Endothelial cell of umbilical vein (primary cell): ENCODE measurements around the gene CRIM1. TPM values are rescaled to one million over a fixed set of nuclear protein-coding genes. Genes with fewer than 3 reads are reported as not detected.

Experiments
- BruUV-seq: library from RNA; stranded (reverse); fragments of 400-500 nt; replicated peaks from 2 replicates; lab custom pipeline; 2021; lab: Mats Ljungman, UMichigan
- CTCF ChIA-PET: fragments of 300-600, 350-600 bp; sonication (Branson Sonifier 250); formaldehyde crosslinking; loops from one replicate; lab custom pipeline; 2021; ENCODE audit warnings: antibody characterized with exemption, inconsistent platforms; lab: Charles Lee
- POLR2A ChIA-PET: fragments of 300-600, 350-600 bp; sonication (Branson Sonifier 250); formaldehyde crosslinking; loops from one replicate; lab custom pipeline; 2021; ENCODE audit warnings: antibody characterized with exemption, inconsistent platforms; lab: Charles Lee
- DNase-seq: peaks from one replicate; pipeline ENCODE4 v3.0.0-alpha.2; 2011; ENCODE audit warnings: low read depth, low spot score
- FAIRE-seq: peaks from 2 replicates; lab custom pipeline; 2011; peaks lifted over from hg19 to GRCh38; lab: Jason Lieb, UNC
- H2AFZ ChIP-seq: 2 replicates; pipeline ENCODE4 v1.6.0; 2012; ENCODE audit warnings: low read depth, low read length, control low read depth, inconsistent platforms
- H3K27ac ChIP-seq: 2 replicates; pipeline ENCODE4 v1.5.1; 2011; ENCODE audit warnings: low read depth, mild to moderate bottlenecking, control low read depth, low read length, moderate library complexity; ENCODE audit not compliant: insufficient read depth
- H3K27me3 ChIP-seq, 2 experiments: 2 replicates each; pipeline versions ENCODE4 v1.6.0 to v1.6.1; 2011; ENCODE audit warnings: low read length in 2 of 2, mixed read lengths in 1 of 2; ENCODE audit not compliant: control insufficient read depth in 2 of 2, insufficient read depth in 2 of 2
- H3K36me3 ChIP-seq, 2 experiments: 2 replicates in 1 of 2; 3 replicates in 1 of 2; pipeline ENCODE4 v1.5.1; 2011; ENCODE audit warnings: low read length in 2 of 2, mild to moderate bottlenecking in 1 of 2, moderate library complexity in 1 of 2; ENCODE audit not compliant: control insufficient read depth in 2 of 2, insufficient read depth in 2 of 2; ENCODE audit errors: extremely low read depth in 1 of 2
- H3K4me1 ChIP-seq: 3 replicates; pipeline ENCODE4 v1.5.1; 2011; ENCODE audit warnings: mild to moderate bottlenecking, low read length; ENCODE audit not compliant: control insufficient read depth, insufficient read depth; ENCODE audit errors: extremely low read depth
- H3K4me2 ChIP-seq: 2 replicates; pipeline ENCODE4 v1.6.1; 2011; ENCODE audit warnings: low read length, control low read depth, mixed read lengths; ENCODE audit not compliant: insufficient read depth
- H3K4me3 ChIP-seq, 3 experiments: fragments of 200-600 bp in 1 of 3; sonication (generic), shearing (Covaris generic) in 1 of 3; replicated peaks in 1 of 3; 2 replicates each; pipeline ENCODE4 v1.5.1; 2011 to 2016; ENCODE audit warnings: control low read depth in 3 of 3, low read length in 3 of 3, mild to moderate bottlenecking in 2 of 3, inconsistent platforms in 1 of 3, low read depth in 1 of 3, moderate library complexity in 1 of 3; ENCODE audit not compliant: insufficient read depth in 1 of 3
- H3K79me2 ChIP-seq: 2 replicates; pipeline ENCODE4 v1.6.0; 2012; ENCODE audit warnings: low read length, inconsistent platforms; ENCODE audit not compliant: control insufficient read depth, insufficient read depth
- H3K9ac ChIP-seq: replicated peaks from 2 replicates; pipeline ENCODE3; 2011; ENCODE audit warnings: low read length, control low read depth; ENCODE audit not compliant: insufficient read depth; ENCODE audit errors: extremely low read depth
- H3K9me1 ChIP-seq: replicated peaks from 3 replicates; pipeline ENCODE4 v1.6.0; 2011; ENCODE audit warnings: mild to moderate bottlenecking, low read length; ENCODE audit not compliant: control insufficient read depth, insufficient read depth; ENCODE audit errors: extremely low read depth
- H3K9me3 ChIP-seq: replicated peaks from 2 replicates; pipeline ENCODE4 v1.5.1; 2012; ENCODE audit warnings: low read length, inconsistent platforms; ENCODE audit not compliant: control insufficient read depth, insufficient read depth
- H4K20me1 ChIP-seq: replicated peaks from 2 replicates; pipeline ENCODE3; 2011; ENCODE audit warnings: mild to moderate bottlenecking, low read length; ENCODE audit not compliant: control insufficient read depth, insufficient read depth; ENCODE audit errors: extremely low read depth
- CTCF ChIP-seq, 2 donors: IDR thresholded peaks; 1 replicate in 1 of 2; 2 replicates in 1 of 2; pipeline ENCODE4 v1.5.1; 2011; ENCODE audit warnings: low read length in 2 of 2, mild to moderate bottlenecking in 2 of 2, moderate library complexity in 2 of 2, control low read depth in 1 of 2, inconsistent platforms in 1 of 2, low read depth in 1 of 2; ENCODE audit not compliant: insufficient read depth in 1 of 2; ENCODE audit errors: extremely low read depth in 1 of 2
- EZH2 ChIP-seq: IDR thresholded peaks from 2 replicates; pipeline ENCODE4 v1.6.1; 2012; ENCODE audit warnings: borderline replicate concordance, low read depth, mild to moderate bottlenecking, moderate library complexity, low read length, inconsistent platforms; ENCODE audit not compliant: severe bottlenecking
- FOS ChIP-seq: IDR thresholded peaks from 2 replicates; pipeline ENCODE4 v1.6.1; 2011; ENCODE audit warnings: mild to moderate bottlenecking, low read length, moderate library complexity, borderline replicate concordance; ENCODE audit not compliant: insufficient read depth
- GATA2 ChIP-seq: IDR thresholded peaks from 2 replicates; pipeline ENCODE4 v1.7.0; 2011; ENCODE audit warnings: low read depth, mild to moderate bottlenecking, moderate library complexity, mixed read lengths, low read length; ENCODE audit not compliant: insufficient read length, insufficient read depth
- JUN ChIP-seq: IDR thresholded peaks from 2 replicates; pipeline ENCODE4 v1.6.1; 2011; ENCODE audit warnings: borderline replicate concordance, low read depth; ENCODE audit not compliant: insufficient read length, insufficient read depth
- MYC ChIP-seq: IDR thresholded peaks from one replicate; pipeline ENCODE4 v1.6.1; 2011; ENCODE audit warnings: mild to moderate bottlenecking, low read depth, low read length
- POLR2A ChIP-seq: IDR thresholded peaks from 2 replicates; pipeline ENCODE4 v1.6.1; 2012; ENCODE audit warnings: low read depth, mild to moderate bottlenecking, control low read depth, low read length
- POLR2AphosphoS5 ChIP-seq: IDR thresholded peaks from 2 replicates; pipeline ENCODE4 v1.6.1; 2012; ENCODE audit warnings: low read depth, mild to moderate bottlenecking, control low read depth, low read length, moderate library complexity; ENCODE audit not compliant: insufficient read depth
- dilution Hi-C: fragments of 300-500 bp; cut with MboI; formaldehyde crosslinking; loops from one replicate; pipeline ENCODE4 v1.15.0; 2019; ENCODE audit warnings: low sequenced_read_pairs; ENCODE audit not compliant: extremely low pct_ligation_motif_present
- intact Hi-C: fragments of 100-400 bp; cut with micrococcal nuclease; formaldehyde crosslinking; loops from one replicate; pipeline ENCODE4 v1.10.0; 2022
- polyA plus RNA-seq, 4 experiments: library from polyadenylated mRNA; depleted of rRNA in 3 of 4; stranded (reverse) in 3 of 4; unstranded in 1 of 4; fragments of >200 nt; gene quantifications; 2 replicates each; pipeline versions ENCODE4 v1.2.1 to v1.2.3, GENCODE V29; 2011 to 2012; ENCODE audit warnings: missing spikeins in 1 of 4
- total RNA-seq: library from RNA; stranded (reverse); gene quantifications from 2 replicates; pipeline ENCODE4 v1.2.3, GENCODE V29; 2021
- TF ChIP-seq, protein P1 (sequence below): IDR thresholded peaks from 2 replicates; pipeline ENCODE4 v1.6.1; 2011; ENCODE audit not compliant: insufficient read depth, insufficient read length

The CRIM1 gene
- total and polyA plus RNA-seq, 2 donors (not counting 3 experiments of a cell fraction or from before 2014, with no cell fraction given): 422 to 649 TPM

- TF ChIP-seq FOS (peak; percentile 59), CTCF (IDR thresholded peaks at IDR 0.05; ENCODE audit: extremely low read depth in 1 of 2, insufficient read depth in 1 of 2, low read depth in 1 of 2, low read length in 2 of 2) (no peak), EZH2 (no peak), POLR2AphosphoS5 (peak; percentile 46), JUN (peak; percentile 90), POLR2A (no peak), MYC (no peak), GATA2 (peak; percentile 92)
- TF ChIP-seq, protein P1, sequence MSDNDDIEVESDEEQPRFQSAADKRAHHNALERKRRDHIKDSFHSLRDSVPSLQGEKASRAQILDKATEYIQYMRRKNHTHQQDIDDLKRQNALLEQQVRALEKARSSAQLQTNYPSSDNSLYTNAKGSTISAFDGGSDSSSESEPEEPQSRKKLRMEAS: no peak
- Histone ChIP-seq H4K20me1 (no peaks in the 10 kb centered on the region), H3K27me3 (no peaks in the 10 kb centered on the region), H3K36me3 (peaks cover 2 to 10% of the 10 kb centered on the region in 2 experiments), H3K27ac (peak overlapping the region; percentile 98), H2AFZ (no peak overlapping the region), H3K9me3 (no peaks in the 10 kb centered on the region), H3K9ac (peak overlapping the region; percentile 88), H3K4me1 (peaks cover 87% of the 10 kb centered on the region), H3K4me3 (no peak overlapping the region), H3K4me2 (peak overlapping the region; percentile 81), H3K79me2 (peaks cover 98% of the 10 kb centered on the region), H3K9me1 (no peaks in the 10 kb centered on the region)
- FAIRE-seq: peak; percentile 70
- dilution Hi-C loops: no loop called here
- peak; percentile 87 for DNase-seq
- CTCF ChIA-PET: interaction anchor here (0.7 to 2.3 kb wide), 14 partner anchors 8 to 71 kb away, joined by 3 to 13 read pairs (median 4); no protein-coding TSS in a partner anchor
- intact Hi-C loops: loop anchor here (1.0 to 2.0 kb wide), 4 partner anchors 8 to 30 kb away; no protein-coding TSS in a partner anchor
- POLR2A ChIA-PET: interaction anchor here (0.9 to 2.5 kb wide), 3 partner anchors 15 to 71 kb away, joined by 4 to 8 read pairs (median 7); no protein-coding TSS in a partner anchor
- BruUV-seq: no TSS peak
These were observed 33.5 kb downstream of the CRIM1 start for GRCh38 chr2:36389091-36389564.
